H1 (cell line): ENCODE data around the gene SCYL1. TPM values are rescaled to one million over a fixed set of nuclear protein-coding genes. Genes with fewer than 3 reads are reported as not detected.

Experiments
- MAFK ChIP-seq: IDR thresholded peaks from 2 replicates; pipeline ENCODE4 v1.6.1; 2012; ENCODE audit warnings: low read depth, mild to moderate bottlenecking, improper control_type of control experiment, low read length
- SRF ChIP-seq: IDR thresholded peaks from 2 replicates; pipeline ENCODE4 v1.6.1; 2011; ENCODE audit warnings: mild to moderate bottlenecking, low read depth, low read length, moderate library complexity
- polyA plus RNA-seq, 7 experiments: library from polyadenylated mRNA; depleted of rRNA in 3 of 7; stranded (reverse) in 5 of 7; unstranded in 2 of 7; fragments of >200 nt in 5 of 7; fragments of 200-250 nt in 2 of 7; gene quantifications; 1 replicate in 5 of 7; 2 replicates in 1 of 7; 4 replicates in 1 of 7; pipeline versions ENCODE4 v1.2.1 to v1.2.3, GENCODE V29; 2011 to 2013; ENCODE audit warnings: missing spikeins in 2 of 7, mixed read lengths in 2 of 7
- total RNA-seq: library from RNA; stranded (reverse); fragmentation: NEBNext Ultra II Directional; extraction: Animal tissue kit (Norgen Biotek cat#: 25700); gene quantifications from 2 replicates; pipeline ENCODE4 v1.2.1, GENCODE V29; 2021
- TF ChIP-seq, protein P1 (sequence below): IDR thresholded peaks from 2 replicates; pipeline ENCODE4 v1.6.1; 2011; ENCODE audit warnings: low read length, improper control_type of control experiment
- TF ChIP-seq, protein P2 (sequence below): IDR thresholded peaks from 2 replicates; pipeline ENCODE4 v1.6.1; 2011; ENCODE audit warnings: low read depth, mild to moderate bottlenecking, low read length; ENCODE audit not compliant: insufficient read depth

The SCYL1 gene
- total and polyA plus RNA-seq, 2 of the 8 experiments (the other 6 are each of a cell fraction or from before 2014, with no cell fraction given): 59.8 to 77.7 TPM

DNA sequence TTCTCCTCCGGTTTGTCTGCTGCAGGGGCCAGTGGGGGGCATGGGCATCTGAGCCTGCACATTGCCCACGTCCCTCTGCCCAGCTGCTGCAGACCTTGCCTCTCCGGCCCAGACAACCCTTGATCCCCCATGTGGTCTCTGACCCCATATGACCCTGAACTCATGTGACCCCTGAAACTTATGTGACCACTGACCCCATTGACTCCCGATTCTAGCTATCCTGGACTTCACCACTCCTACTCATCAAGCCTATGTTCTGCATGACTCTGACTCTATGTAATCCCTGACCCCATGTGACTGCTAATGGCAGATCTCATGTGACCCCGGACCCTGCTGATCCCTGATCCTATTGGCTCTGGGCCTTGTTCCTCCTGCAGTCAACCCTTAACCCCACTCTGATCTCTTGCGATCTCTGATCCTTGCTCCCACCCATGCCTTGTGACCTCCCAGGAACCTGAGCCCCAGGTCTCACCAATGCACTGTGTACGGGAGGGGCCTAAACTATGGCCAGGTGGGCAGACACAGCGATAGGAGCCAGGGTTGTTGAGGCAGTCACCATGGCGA, 27.6 kb downstream of the SCYL1 start (continued):
- TF ChIP-seq, protein P1, sequence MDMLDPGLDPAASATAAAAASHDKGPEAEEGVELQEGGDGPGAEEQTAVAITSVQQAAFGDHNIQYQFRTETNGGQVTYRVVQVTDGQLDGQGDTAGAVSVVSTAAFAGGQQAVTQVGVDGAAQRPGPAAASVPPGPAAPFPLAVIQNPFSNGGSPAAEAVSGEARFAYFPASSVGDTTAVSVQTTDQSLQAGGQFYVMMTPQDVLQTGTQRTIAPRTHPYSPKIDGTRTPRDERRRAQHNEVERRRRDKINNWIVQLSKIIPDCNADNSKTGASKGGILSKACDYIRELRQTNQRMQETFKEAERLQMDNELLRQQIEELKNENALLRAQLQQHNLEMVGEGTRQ: peak; percentile 73
- TF ChIP-seq SRF: no peak
- TF ChIP-seq MAFK: no peak
- TF ChIP-seq, protein P2, sequence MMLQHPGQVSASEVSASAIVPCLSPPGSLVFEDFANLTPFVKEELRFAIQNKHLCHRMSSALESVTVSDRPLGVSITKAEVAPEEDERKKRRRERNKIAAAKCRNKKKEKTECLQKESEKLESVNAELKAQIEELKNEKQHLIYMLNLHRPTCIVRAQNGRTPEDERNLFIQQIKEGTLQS: 0 out of 2 replicates have a peak, but pooled peaks have one; percentile 10
- TF ChIP-seq, all 59 proteins: peak for 2
